Neural crest cell (in vitro differentiated cells): ENCODE measurements around the gene C20orf204. TPM values are rescaled to one million over a fixed set of nuclear protein-coding genes. Genes with fewer than 3 reads are reported as not detected.

Experiments used
- DNase-seq: peaks from one replicate; pipeline ENCODE4 v3.0.0; 2021; ENCODE audit warnings: low read depth, mixed read lengths, low spot score
- H3K27ac Mint-ChIP-seq: one replicate; pipeline ENCODE4 v1.8.0; 2021; ENCODE audit warnings: mild to moderate bottlenecking, mixed read lengths; ENCODE audit not compliant: unreplicated experiment
- H3K27me3 Mint-ChIP-seq: 2 replicates; pipeline ENCODE4 v1.8.0; 2021; ENCODE audit warnings: low read depth, mild to moderate bottlenecking, mixed read lengths
- H3K36me3 Mint-ChIP-seq: 2 replicates; pipeline ENCODE4 v1.8.0; 2021; ENCODE audit warnings: low read depth, mild to moderate bottlenecking, mixed read lengths
- H3K4me1 Mint-ChIP-seq: 2 replicates; pipeline ENCODE4 v1.8.0; 2021; ENCODE audit warnings: mixed read lengths
- H3K4me3 Mint-ChIP-seq: one replicate; pipeline ENCODE4 v1.8.0; 2021; ENCODE audit warnings: mild to moderate bottlenecking, mixed read lengths
- H3K9me3 Mint-ChIP-seq: 2 replicates; pipeline ENCODE4 v1.8.0; 2021; ENCODE audit warnings: mixed read lengths
- CTCF ChIP-seq: fragments of 200-600 bp; sonication (generic); conservative IDR thresholded peaks from 2 replicates; pipeline ENCODE4 v1.5.0; 2021; ENCODE audit warnings: antibody characterized with exemption, mild to moderate bottlenecking
- total RNA-seq: library from RNA; stranded (reverse); gene quantifications from 2 replicates; pipeline ENCODE4 v1.2.1, GENCODE V29; 2021

Gene C20orf204
- total RNA-seq, 1 donor from 2014 or later, result 2.3 TPM

GRCh38 chr20:64073476-64074183, 37.6 kb downstream of the C20orf204 start:
- no peaks in the 10 kb centered on the region for H3K9me3 Mint-ChIP-seq
- no peak for TF ChIP-seq CTCF
- no peaks in the 10 kb centered on the region for H3K36me3 Mint-ChIP-seq
- DNase-seq, result no peak
- peaks cover under 1% of the 10 kb centered on the region for H3K4me1 Mint-ChIP-seq
- H3K27me3 Mint-ChIP-seq, result no peaks in the 10 kb centered on the region
- H3K27ac Mint-ChIP-seq, result no peak overlapping the region
- H3K4me3 Mint-ChIP-seq, result no peak overlapping the region

DNA sequence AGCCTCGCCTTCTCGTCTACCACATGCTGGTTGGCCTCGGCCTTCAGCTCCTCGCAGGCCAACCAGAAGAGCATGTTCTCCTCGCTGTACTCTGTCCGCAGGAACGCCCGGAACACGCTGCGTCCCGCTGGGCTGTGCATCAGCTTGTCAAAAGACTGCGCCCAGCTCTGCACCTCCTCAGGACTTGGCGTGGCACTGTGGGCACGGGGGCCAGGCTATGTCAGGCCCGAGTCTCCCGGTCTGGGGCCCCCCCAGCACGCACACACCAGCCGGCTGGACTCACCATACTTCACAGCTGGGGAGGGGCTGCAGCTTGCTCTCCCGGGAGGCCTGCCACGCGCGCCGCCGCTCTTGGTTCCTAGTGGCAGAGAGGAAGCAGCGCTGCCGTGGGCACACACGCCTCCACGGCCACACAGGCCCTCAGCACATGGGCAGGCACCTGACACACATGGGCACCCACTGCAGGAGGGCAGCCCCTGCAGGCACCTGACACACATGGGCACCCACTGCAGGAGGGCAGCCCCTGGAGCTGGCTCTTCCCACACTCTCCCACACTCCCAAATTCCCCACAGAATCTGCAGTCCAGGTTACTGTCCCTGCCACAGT, 38.3 kb downstream of the C20orf204 start:
- no peak overlapping the region for H3K4me3 Mint-ChIP-seq
- no peak for DNase-seq
- TF ChIP-seq CTCF, result no peak
- H3K27me3 Mint-ChIP-seq, result no peaks in the 10 kb centered on the region
- no peaks in the 10 kb centered on the region for H3K36me3 Mint-ChIP-seq
- H3K9me3 Mint-ChIP-seq, result no peaks in the 10 kb centered on the region
- H3K27ac Mint-ChIP-seq, result no peak overlapping the region
- H3K4me1 Mint-ChIP-seq, result peaks cover 6% of the 10 kb centered on the region

DNA sequence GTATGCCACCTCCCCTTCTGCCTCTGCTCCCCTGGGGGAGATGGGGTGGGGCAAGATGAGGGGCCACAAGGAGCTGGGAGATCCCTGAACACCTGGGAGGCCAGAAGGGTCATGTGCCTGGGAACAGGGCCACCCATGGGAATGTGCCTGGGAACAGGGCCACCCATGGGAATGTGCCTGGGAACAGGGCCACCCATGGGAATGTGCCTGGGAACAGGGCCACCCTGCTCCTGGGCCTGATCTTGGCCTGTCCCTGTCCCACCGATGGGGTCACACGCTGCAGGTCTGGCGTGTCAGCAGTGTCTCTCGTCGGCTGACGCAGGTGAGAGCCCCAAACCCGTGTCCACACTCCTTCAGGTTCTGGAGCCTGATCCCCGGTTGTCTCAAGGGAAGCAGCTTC, 39.0 kb downstream of the C20orf204 start:
- no peak for TF ChIP-seq CTCF
- no peak for DNase-seq
- H3K27me3 Mint-ChIP-seq, result no peaks in the 10 kb centered on the region
- no peaks in the 10 kb centered on the region for H3K9me3 Mint-ChIP-seq
- peaks cover 6% of the 10 kb centered on the region for H3K4me1 Mint-ChIP-seq
- H3K36me3 Mint-ChIP-seq, result no peaks in the 10 kb centered on the region
- H3K27ac Mint-ChIP-seq, result no peak overlapping the region
- no peak overlapping the region for H3K4me3 Mint-ChIP-seq

GRCh38 chr20:64075556-64075955, 39.6 kb downstream of the C20orf204 start:
- Mint-ChIP-seq H3K27me3 (peaks cover 5% of the 10 kb centered on the region), H3K4me1 (peaks cover 11% of the 10 kb centered on the region), H3K27ac (no peak overlapping the region), H3K9me3 (no peaks in the 10 kb centered on the region), H3K36me3 (no peaks in the 10 kb centered on the region), H3K4me3 (no peak overlapping the region)
- no peak for DNase-seq
- no peak for TF ChIP-seq CTCF

DNA sequence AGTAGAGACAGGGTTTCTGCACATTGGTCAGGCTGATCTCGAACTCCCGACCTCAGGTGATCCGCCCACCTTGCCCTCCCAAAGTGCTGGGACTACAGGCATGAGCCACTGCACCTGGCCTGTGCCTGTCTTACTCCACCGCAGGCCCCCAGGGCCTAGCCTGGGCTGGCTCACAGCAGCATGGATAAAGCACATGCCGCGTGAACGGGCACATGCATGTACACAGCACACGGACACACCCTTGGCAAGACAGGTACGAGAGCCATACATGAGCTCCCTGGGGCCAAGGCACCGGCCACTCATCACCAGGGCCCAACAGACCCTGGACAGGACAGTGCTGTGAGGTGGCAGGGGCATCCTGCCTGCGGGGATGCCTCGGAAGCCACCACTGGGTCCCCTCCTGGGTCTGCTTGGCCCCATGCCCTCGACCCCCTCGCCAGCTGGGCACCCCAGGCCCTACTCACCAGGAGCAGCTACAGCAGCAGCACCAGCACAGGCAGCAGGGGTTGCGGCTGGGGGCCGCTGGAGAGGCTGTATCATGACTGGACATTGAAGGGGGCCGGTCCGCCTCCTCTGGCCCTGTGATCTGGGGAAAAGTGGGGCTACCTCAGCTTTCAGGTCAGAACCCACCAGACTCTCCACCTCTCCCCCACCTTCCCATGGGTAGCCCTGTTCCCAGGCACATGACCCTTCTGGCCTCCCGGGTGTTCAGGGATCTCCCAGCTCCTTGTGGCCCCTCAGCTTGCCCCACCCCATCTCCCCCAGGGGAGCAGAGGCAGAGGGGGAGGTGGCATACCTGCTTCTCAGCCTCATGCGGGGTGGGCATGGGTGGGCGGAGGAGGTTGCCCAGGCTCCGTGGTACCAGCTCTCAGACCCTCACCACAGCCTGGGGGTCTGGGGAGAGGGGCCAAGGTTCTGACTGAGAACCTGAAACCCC, 40.3 kb downstream of the C20orf204 start:
- H3K4me1 Mint-ChIP-seq, result peaks cover 17% of the 10 kb centered on the region
- H3K27me3 Mint-ChIP-seq, result peaks cover 8% of the 10 kb centered on the region
- no peak overlapping the region for H3K4me3 Mint-ChIP-seq
- TF ChIP-seq CTCF, result no peak
- H3K27ac Mint-ChIP-seq, result no peak overlapping the region
- DNase-seq, result no peak
- no peaks in the 10 kb centered on the region for H3K36me3 Mint-ChIP-seq
- no peaks in the 10 kb centered on the region for H3K9me3 Mint-ChIP-seq
